NCI-H2107 treated with DMSO at 0.1 percent for 48 hours (cell line): ENCODE data around the gene DSPP.
A peak's percentile ranks its signal among the peaks of the same experiment; 100 is the strongest.
"Not testable (repeated sequence)": the region's sequence is repeated elsewhere in the genome, so short reads cannot be mapped to it uniquely, and the experiment has no call there.

Source experiments
- DNase-seq: peaks from one replicate; lab custom pipeline; 2025; ENCODE audit not compliant: unreplicated experiment; lab: John Stamatoyannopoulos, UW

Gene DSPP

GRCh38 chr4:87608229-87608628 is at the start of gene DSPP:
Gene DSPP, plus strand, starts transcription at chr4:87608529. Its CDS starts 2,380 bp downstream, at chr4:87610909.
- DNase-seq: no peak

- DNase-seq: peak; percentile 70
Observed at GRCh38 chr4:87559090-87559837, 49.1 kb upstream of the DSPP start.

GRCh38 chr4:87560802-87561201 is 47.5 kb upstream of the DSPP start:
- DNase-seq: no peak

DNA sequence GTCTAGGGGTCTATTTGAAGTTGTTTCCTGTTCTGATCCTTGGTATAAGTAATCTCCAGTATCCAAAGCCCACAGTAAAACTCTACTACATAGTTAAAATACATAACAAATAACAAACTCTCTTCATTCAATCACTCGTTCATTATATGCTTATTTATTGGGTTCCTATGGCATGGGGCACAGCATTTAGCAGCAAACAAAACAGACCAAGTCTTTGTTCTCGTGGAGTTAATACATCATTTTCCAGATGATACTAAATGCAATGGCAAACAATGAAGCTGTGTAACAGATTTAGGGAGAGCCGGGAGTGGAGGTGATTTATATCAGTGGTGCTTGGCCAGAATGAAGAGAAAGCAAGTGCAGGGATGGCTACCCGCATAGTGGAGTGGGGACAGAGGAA is 42.6 kb upstream of the DSPP start:
- DNase-seq: no peak

DNA sequence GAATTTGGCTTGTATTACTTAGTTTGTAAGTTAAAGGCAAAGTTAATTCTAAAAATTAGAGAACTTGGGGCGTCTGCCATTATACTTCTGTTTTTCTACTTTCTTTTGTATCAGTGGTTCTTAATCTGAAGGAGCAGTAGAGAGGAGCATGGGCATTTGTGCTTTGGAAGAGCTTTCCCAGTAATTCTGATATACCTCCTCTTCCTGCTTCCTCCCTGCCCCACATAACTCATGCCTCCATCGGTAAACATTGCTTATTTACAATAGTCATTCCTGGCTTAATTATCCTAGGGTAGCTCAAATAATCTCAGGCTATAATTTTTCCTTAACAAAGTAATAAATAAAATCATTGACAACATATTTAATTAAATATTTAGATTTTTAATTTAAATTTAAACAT is 42.1 kb upstream of the DSPP start:
- no peak for DNase-seq

GRCh38 chr4:87567191-87567590 is 41.1 kb upstream of the DSPP start:
- DNase-seq: no peak

DNA sequence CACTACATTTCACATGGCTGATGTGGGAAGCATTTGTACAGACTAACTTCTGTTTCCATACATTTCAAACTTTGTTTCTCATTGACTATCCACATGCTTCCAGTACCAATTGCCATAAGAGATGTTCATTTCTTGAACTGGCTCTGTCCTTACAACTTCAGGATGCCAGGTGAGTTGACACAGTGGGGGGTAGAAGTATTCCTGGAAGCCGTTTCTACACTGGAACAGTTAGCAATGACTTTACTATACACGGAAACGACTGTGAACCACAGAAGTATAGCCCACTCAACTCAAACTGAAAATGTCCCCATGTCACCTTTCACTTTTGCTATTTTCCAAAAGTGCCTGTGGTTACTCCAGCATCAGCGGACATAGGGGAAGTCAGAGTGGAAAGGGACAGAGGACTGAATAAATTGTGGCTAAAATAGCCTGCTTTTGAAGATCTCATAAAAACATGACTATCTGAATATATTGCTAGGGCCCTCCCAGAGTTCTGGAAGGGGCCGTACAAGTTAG is 38.0 kb upstream of the DSPP start:
- no peak for DNase-seq

DNA sequence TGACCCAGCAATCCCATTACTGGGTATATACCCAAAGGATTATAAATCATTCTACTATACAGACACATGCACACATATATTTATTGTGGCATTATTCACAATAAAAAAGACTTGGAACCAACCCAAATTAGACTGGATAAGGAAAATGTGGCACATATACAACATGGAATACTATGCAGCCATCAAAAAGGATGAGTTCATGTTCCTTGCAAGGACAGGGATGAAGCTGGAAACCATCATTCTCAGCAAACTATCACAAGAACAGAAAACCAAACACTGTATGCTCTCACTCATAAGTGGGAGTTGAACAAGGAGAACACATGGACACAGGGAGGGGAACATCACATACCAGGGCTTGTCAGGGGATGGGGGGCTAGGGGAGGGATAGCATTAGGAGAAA is 34.0 kb upstream of the DSPP start:
- not testable (repeated sequence) for DNase-seq

- no peak for DNase-seq
Observed at GRCh38 chr4:87574996-87575395, 33.3 kb upstream of the DSPP start.

DNA sequence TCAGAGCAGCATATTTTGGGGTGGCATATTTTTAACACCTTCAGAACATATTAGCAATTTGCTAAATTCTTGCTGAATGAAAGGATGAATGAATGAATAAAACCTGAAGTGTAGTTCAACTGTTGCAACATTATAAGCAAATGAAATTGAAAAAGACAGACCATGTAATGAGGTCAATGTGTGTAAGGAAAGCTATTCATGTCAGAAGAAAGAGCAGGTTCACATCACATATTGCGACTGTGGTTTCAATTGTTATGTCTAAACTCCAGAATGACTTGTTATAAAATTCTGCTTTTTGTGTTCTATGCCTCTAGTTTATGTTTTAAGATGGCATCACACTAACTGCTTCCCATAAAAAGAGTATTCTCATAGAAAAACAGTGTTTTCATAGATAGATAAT is 32.9 kb upstream of the DSPP start:
- no peak for DNase-seq

DNA sequence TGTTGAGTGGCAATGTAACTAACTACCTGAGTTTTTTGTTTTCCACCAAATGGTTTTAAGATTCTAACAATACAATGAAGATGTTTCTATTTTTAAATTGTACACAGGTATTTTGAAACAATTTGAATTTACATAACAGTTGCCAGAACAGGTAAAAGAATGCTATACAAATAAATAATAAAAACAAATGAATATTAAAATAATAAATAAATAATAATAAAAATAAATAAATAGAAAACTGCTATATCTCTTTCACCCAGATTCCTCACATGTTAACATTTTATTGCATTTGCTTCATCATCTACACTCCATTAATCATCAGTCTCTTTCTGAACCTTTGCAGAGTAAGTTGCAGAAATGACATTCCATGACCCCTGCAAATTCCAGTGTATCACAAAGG is 32.3 kb upstream of the DSPP start:
- DNase-seq: no peak

DNA sequence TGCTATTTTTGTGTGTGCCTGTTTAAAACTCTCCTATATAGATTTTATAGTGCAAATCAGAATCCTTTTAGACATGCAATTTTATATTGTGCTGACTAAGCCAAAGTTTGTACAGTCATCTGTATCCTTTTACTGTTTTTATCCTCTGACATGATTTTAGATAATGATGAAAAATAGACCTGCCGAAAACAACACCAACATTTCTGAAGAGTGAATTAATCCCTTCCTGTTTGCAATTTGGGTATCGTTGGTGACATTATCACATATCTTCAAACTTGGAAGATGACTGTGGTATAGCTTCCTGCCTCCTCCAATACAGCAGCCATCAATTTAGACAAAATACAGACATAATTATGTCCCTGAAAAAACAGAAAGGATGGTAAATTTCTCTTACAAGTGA is 28.9 kb upstream of the DSPP start:
- no peak for DNase-seq

DNA sequence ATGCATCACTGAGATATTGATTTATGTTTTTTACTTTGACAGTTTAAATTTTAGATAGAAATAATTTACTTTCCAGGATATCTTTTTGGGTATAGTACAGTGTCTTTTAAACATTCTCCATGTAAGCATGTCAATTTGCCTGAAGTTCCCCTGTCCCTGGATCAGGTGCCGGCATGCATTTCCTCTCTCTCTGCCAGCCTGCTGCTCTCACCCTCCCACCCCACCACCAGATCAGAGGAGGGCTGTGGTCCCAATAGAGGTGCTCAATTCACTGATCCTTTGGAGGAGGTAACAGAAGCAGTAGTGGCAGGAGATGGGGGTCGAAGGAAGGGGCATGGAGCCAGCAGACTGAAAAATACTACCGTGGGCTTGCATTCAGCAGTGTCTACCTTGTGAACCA is 28.3 kb upstream of the DSPP start:
- no peak for DNase-seq

DNA sequence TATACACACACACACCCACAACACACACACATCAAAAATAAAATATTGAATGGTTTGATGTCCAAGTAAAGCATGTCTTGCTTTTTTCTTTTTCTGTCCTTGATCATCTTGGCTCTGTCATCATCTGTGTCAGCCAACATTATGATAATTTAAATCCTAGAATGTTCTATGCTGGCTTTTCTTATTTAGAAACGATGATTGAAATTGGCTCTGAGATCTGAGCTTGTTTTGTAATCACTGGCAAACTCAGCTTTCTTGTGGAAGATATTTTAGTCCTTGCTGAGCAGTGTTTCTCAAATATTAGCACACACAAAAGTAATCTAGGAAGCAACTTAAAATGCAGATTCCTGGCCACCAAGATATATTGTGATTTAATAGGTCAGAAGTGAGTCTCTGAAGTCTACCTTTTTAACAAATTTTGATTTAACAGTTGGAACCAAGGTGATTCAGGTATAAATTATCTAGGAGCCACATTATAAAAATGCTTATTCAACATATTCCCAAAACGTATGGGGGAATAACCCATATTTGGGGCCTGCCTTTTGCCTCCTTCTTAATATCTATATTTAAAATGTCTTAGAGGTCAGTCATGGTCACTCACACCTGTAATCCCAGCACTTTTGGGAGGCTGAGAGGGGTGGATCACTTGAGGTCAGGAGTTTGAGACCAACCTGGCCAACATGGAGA is 24.0 kb upstream of the DSPP start:
- no peak for DNase-seq

DNA sequence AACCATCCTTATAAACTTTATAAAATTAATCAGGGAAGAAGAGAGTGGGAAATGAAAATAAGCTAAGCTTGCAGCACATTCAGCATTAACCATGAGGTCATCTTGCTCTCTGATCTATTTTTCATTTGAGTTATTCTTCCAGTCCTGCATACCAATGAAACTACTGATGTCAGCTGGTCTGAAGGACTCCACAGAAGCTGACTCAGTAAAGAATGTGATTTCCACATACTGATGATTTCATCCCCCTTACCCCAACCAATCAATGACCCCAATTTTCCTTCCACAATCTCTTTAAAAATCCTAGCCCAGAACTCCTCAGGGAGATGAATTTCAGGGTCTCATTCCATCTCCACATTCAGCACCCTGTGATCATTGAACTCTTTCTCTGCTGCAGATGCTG is 18.8 kb upstream of the DSPP start:
- DNase-seq: no peak

GRCh38 chr4:87592124-87592523 is 16.2 kb upstream of the DSPP start:
- no peak for DNase-seq

GRCh38 chr4:87601361-87601760 is 7.0 kb upstream of the DSPP start:
- DNase-seq: no peak

- no peak for DNase-seq
Observed at GRCh38 chr4:87614292-87614890, 6.1 kb downstream of the DSPP start.

DNA sequence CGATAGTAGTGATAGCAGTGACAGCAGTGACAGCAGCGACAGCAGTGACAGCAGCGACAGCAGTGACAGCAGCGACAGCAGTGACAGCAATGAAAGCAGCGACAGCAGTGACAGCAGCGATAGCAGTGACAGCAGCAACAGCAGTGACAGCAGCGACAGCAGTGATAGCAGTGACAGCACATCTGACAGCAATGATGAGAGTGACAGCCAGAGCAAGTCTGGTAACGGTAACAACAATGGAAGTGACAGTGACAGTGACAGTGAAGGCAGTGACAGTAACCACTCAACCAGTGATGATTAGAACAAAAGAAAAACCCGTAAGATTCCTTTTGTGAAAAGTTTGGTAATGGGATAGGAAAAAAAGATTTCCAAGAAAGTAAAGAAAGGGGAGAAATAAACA is 7.9 kb downstream of the DSPP start:
- no peak for DNase-seq

DNA sequence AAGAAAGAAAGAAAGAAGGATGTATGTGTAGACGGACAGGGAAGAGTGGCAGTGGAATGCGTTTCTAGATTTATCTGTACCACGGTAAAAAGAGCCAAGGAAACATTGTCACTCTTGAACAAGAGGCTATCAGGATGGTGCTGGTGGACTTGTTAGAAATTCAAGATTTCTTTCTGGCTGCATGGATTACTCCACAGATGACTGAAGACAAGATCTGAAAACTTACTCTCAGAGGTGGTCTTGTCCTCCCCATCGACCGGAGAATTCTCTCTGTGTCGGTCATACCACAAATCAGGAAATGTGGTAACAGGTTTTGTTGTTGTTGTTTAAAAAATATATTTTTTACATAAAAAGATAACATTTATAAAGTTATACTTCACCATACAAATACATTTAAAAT is 11.8 kb downstream of the DSPP start:
- no peak for DNase-seq

DNA sequence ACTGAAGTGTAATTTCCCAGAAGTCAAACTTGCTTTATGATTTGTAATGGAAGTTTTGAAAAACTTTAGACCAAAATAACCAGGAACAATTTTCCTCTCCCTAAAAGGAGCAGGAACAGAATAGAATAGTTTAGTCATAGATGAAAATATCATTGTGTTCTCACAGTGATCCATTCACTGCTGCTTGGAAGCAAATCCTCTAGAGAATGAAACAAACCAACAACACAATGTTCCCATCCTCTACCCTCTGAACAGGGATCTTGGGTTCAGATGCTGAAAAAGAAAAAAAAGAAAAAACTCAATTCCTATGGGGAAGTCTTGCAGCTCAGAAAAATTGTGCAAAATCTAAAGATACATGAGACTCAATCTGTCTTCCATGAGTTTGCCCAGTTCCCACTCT is 12.2 kb downstream of the DSPP start:
- DNase-seq: no peak

GRCh38 chr4:87622303-87622702 is 14.0 kb downstream of the DSPP start:
- no peak for DNase-seq
